Measurements from ENCODE around the gene CPNE8.
"Not testable (repeated sequence)": the region's sequence is repeated elsewhere in the genome, so short reads cannot be mapped to it uniquely, and the experiment has no call there.

CPNE8 gene

GRCh38 chr12:38825006-38825405 lies 80.4 kb downstream of the CPNE8 start:
- no peak for DNase-seq (ENCODE audit: low spot score)

DNA sequence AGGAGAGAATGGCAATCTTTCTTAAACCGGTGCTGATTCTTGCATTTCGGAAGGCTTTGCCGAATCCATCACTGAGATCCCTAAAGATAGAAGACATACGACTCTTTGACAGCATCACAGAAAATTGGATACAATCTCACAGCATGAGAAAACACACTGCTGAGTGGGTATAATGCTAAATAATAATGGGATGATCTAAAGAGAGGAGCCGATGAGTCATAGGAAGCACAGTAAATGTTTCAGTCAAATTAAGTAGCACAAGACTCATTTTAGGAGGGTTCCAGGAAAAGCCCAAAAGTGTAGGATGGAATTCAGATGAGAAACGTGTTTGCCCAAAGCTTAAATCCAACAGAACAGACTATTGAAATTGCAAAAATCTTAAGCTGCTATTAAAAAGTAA lies 81.7 kb downstream of the CPNE8 start:
- no peak for DNase-seq (ENCODE audit: low spot score)

DNA sequence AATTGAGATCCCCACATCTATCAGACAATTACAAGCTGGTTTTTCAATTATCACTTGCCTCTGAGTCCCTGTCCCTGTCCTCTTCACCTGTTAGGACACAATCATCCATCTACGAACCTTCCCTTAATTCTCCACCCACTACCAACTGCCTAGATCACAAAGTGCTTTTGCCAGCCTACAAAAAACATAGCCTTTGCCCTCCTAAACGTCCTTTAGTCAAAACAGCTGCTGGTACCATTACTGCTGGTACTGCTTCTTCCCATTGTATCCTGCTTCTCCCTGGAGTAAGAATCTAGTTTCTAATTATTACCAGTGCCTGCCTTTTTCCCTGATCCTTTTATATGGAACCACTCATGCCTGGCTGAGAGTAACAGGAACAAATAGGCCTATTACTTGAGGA lies 82.1 kb downstream of the CPNE8 start:
- no peak for DNase-seq (ENCODE audit: low spot score)

- DNase-seq (ENCODE audit: low spot score): no peak
Observed at GRCh38 chr12:38817942-38818341, 87.4 kb downstream of the CPNE8 start.

- DNase-seq (ENCODE audit: low spot score): no peak
Observed at GRCh38 chr12:38813923-38814322, 91.5 kb downstream of the CPNE8 start.

DNA sequence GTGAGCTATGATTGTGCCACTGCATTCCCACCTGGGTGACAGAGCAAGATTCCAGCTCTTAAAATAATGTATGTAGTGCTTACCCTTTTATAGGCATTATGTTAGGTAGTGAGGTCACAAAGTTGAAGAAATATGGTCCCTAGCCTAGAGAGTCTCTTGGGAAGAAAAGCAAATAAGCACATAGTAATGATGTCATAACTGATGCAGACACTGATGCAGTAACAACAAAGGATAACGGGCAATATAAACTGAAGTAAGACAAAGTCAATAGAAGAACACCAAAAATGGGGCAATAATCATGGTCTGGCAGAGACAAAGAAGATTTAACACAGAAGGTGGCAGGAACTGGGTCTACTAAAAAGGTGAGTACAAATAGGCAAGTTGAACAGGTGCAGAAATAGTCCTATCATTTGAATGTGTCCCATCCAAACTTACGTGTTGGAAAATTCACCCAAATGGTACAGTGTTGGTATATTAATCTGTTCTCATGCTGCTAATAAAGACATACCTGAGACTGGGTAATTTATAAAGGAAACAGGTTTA lies 93.5 kb downstream of the CPNE8 start:
- no peak for DNase-seq (ENCODE audit: low spot score)

DNA sequence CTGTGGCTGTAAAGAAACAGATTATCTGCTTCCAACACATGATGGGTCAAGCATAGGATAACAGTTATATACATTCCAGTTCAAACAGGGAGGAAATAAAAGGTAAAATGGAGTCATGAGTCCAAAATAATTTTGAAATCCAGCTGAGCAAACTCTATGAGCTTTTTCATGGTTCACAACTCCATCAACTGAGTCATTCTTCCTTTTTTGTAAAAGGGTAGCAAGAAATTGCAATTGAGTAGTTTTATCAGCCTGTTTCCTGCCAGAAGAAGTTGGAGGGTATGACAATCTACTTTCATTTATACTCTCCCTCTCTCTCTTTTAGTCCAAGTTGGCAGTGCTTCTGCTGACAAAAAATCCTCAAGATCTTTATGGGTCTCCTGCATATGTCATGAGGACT lies 95.6 kb downstream of the CPNE8 start:
- no peak for DNase-seq (ENCODE audit: low spot score)

- no peak for DNase-seq (ENCODE audit: low spot score)
Observed at GRCh38 chr12:38788106-38788505, 117.3 kb downstream of the CPNE8 start.

- no peak for DNase-seq (ENCODE audit: low spot score)
Observed at GRCh38 chr12:38785381-38785780, 120.0 kb downstream of the CPNE8 start.

GRCh38 chr12:38783304-38783703 lies 122.1 kb downstream of the CPNE8 start:
- no peak for DNase-seq (ENCODE audit: low spot score)

DNA sequence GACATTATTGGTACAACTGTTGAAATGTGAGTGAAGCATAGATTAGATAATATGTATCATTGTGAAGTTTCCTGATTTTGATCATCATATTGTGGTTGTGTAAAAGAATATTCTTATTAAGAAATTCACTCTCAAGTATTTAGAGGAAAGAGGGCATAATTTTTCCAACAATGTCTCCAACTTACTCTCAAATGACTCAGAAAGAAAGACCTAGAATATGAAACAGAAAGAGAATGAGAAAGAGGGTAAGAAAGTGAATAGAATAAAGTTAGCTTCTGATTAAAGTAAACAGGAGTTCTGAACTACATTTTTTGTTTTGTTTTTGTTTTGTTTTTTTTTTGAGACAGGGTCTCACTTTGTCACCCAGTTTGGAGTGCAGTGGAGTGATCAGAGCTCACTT lies 123.0 kb downstream of the CPNE8 start:
- no peak for DNase-seq (ENCODE audit: low spot score)

GRCh38 chr12:38776647-38777046 lies 128.7 kb downstream of the CPNE8 start:
- no peak for DNase-seq (ENCODE audit: low spot score)

GRCh38 chr12:38775457-38775856 lies 129.9 kb downstream of the CPNE8 start:
- no peak for DNase-seq (ENCODE audit: low spot score)

- DNase-seq (ENCODE audit: low spot score): no peak
Observed at GRCh38 chr12:38772437-38772836, 133.0 kb downstream of the CPNE8 start.

GRCh38 chr12:38771871-38772270 lies 133.5 kb downstream of the CPNE8 start:
- no peak for DNase-seq (ENCODE audit: low spot score)

GRCh38 chr12:38761636-38762342 lies 143.6 kb downstream of the CPNE8 start:
- DNase-seq (ENCODE audit: low spot score): no peak

GRCh38 chr12:38761111-38761510 lies 144.3 kb downstream of the CPNE8 start:
- DNase-seq (ENCODE audit: low spot score): no peak

GRCh38 chr12:38759621-38760020 lies 145.8 kb downstream of the CPNE8 start:
- no peak for DNase-seq (ENCODE audit: low spot score)

DNA sequence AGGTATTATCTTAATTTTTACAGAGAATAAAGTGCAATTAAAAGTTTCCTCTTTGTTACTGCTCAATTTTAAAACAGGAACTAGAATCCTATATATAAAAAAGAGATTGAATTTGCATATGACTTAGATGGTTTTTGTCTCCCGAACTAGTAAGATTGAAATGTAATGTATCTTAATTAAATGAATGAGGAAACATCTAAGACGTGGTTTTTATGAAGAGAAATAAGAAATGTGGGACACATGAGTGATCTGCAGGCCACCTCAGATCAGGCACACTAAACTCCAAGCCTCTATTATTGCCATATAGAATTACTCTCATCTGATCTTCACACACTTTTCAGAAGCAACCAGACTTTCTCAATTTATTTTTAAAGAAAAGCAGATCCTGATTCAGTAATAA lies 158.6 kb downstream of the CPNE8 start:
- no peak for DNase-seq (ENCODE audit: low spot score)

GRCh38 chr12:38745601-38746000 lies 159.8 kb downstream of the CPNE8 start:
- no peak for DNase-seq (ENCODE audit: low spot score)

- DNase-seq (ENCODE audit: low spot score): no peak
Observed at GRCh38 chr12:38744041-38744440, 161.3 kb downstream of the CPNE8 start.

GRCh38 chr12:38742496-38742895 lies 162.9 kb downstream of the CPNE8 start:
- not testable (repeated sequence) for DNase-seq (ENCODE audit: low spot score)

GRCh38 chr12:38736821-38737220 lies 168.6 kb downstream of the CPNE8 start:
- DNase-seq (ENCODE audit: low spot score): no peak

- no peak for DNase-seq (ENCODE audit: low spot score)
Observed at GRCh38 chr12:38732761-38733160, 172.6 kb downstream of the CPNE8 start.

Measured in hematopoietic multipotent progenitor cell treated with erythropoietin and hydrocortisone succinate and interleukin-3 and kit ligand, for 17 days (in vitro differentiated cells).